HS-27A (cell line): ENCODE measurements around the gene BZW2.

Source experiments
- DNase-seq: peaks from one replicate; pipeline ENCODE4 v3.0.0-alpha.2; 2012; ENCODE audit warnings: low read depth, missing footprints

The BZW2 gene

GRCh38 chr7:16753932-16754855, 108.2 kb downstream of the BZW2 start:
- no peak for DNase-seq

GRCh38 chr7:16754856-16755317, 108.9 kb downstream of the BZW2 start:
- DNase-seq = no peak

GRCh38 chr7:16755397-16755796, 109.4 kb downstream of the BZW2 start:
- DNase-seq = no peak
